NCI-H2107 (cell line): ENCODE results near the gene CALML5.

Experiments
- DNase-seq: peaks from one replicate; lab custom pipeline; 2025; lab: John Stamatoyannopoulos, UW

CALML5 gene

DNA sequence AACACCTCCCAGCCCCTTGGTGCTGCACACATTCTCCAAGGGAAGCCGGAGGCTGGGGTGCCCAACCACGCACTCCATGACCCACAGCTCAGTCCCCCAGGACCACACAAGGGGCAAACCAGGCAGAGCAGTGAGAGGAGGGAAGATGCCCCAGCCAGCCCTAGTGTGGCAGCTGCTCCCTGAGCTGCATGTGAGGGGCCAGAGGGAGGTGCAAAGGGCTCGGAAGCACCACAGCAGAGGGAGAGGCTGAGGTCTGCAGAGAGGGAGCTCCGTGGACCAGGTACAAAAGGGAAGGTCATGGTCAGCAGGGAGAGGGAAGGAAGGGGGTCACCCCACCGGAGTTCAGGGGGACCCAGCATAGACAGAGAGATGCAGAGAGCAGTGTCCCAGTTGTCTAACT is 1.5 kb upstream of the CALML5 start:
- no peak for DNase-seq

DNA sequence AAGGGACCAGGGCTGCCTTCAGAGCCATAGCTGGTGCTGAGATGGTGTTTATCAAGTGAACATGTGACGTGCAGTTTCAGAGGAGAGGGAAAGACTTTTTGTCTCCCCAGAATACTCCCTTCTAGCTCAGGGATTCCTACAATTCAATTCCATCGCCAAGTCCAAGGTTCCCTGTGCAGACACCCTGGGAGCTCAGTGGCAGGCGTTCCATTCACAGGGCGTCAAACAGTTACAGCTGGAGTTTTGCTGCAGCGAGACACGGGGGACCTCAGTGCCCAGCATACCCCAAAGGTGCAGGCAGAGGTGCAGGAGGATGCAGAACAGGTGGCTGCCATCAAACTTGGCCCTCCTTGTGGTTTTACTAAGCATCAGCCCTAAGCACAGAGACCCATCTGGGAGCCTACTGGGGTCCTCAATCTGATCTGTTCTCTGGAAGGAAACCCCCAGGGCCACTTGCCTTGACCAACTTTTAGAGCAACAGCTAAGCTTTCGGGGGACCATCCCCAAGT is 846 bp upstream of the CALML5 start:
- no peak for DNase-seq

DNA sequence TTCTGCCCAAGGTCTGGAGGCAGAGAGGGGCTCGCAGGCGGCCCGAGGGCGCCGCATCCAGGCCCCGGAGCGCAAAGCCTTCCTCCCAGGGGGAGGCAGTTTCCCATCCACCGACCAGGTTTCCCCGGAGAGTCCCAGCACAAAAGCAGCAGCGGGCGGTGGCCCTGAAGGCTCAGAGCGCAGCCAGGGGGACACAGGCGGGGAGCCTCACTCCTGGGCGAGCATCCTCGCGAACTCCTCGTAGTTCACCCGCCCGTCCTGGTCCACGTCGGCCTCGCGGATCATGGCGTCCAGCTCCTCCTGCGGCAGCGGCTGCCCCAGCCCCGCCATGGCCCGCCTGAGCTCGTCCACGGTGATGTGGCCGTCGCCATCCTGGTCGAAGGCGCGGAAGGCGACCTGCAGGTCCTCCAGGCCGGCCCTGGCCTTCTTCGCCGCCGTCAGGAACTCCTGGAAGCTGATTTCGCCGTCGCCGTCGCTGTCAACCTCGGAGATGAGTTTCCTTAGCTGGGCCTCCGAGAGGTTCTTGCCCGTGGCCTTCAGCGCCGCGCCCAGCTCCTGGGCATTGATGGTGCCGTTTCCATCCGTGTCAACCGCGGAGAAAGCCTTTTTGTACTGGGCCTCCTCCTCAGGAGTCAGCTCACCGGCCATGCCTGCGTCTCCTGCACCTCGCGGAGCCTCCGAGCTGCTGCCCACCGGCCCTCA is 428 bp downstream of the CALML5 start:
- DNase-seq: no peak

DNA sequence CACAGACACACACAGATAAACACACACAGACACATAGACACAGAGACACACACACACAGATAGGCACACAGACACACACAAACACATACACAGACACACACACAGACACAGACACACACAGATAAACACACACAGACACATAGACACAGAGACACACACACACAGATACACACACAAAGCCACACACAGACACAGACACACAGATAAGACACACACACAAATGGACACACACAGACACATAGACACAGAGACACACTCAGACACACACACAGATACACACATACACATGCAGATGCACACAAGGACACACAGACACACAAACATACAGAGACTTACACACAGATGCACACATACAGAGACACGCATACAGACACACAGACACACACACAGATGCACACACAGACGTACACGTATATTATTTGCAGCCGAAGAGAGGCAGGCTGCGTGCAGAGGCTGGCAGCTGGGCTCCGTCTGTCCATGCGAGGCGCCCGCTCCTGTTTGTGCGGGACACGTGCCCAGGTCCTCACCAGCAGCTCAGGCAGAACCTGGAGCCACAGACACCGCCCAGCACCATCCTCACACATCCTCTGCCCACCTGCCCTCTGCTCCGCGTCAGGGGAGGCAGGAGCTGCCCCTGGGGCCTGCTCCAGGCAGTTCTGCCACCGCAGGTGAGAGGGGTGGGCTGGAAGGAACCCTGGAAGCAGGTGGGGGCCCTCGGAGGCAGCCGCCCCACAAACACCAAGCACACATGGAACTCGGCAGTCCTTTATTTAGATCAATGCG is 1.2 kb downstream of the CALML5 start:
- no peak for DNase-seq

DNA sequence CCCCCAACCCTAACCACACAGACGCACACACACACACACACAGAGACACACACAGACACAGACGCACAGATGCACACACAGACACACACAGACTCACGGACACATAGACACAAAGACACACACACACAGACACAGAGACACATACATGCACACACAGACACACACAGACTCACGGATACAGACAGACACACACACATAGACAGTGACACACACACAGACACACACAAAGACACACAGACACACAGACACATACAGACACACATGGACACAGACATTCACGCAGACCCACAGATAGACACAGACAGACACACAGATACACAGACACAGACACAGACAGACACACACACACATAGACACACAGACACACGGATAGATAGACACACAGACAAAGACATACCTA is 2.1 kb downstream of the CALML5 start:
- DNase-seq: no peak

DNA sequence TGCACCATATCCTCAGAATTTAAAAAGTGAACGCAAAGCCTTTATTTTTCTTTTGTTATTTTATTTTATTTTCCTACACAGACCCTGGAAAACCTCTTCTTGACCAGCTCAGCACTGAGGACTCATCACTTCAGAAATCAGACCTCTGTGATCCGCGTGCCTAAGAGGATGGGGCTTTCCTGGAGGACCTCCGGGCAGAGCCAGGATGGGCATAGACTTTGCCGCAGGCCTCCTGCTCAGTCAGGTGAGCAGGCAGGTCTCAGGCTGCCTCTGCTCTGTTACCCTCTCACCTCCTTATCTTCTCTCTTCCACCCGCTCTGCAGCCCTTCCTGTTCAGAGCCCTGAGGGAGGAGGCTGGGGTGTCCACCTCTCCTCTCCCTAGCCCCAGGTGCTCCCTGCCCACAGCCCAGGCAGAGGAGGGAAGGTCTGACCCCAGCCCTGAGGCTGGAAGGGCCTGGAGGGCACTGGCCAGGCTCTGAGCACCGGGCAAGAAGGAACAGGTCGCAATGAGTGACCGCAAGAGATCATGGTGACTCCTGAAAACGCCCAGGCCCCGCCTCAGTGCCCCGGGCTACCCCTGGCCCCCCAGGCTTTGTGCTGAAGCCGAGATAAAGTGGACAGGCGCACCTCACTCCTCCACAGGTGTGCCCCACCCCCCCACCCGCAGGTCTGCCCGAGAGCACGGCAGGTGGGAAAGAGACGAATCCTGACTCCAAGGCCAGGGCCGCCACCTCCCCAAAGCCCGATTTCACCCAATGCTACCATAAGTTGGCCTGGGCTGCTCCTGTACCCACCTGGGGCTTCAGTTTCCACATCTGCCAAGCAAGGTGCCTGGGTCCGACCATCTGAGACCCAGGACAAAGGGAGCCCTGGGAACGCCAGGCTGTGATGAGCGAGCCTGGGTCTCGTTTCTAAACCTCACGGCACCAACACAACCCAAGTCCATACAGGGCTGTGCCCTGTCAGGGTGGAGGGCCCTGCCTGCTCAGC is 2.8 kb downstream of the CALML5 start:
- DNase-seq: no peak

DNA sequence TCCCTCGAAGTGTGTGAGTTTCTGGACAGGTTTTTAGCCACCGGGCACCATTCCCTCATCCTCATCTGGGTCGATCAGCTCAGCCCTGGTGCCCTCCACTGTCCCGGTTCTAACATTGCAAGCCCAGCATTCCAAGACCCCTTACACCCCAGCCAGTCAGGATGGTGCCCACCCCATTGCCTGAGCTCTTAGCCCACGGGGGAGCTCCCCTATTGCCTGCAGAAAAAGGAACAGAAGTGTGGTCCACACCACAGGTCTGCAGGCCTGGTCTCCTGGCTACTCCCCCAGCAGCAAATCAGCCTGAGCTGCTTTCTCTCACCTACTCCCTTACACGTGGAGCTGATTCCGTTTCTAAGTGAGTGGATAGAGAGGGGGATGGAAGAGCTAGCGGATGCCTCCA is 4.8 kb downstream of the CALML5 start:
- DNase-seq: no peak

DNA sequence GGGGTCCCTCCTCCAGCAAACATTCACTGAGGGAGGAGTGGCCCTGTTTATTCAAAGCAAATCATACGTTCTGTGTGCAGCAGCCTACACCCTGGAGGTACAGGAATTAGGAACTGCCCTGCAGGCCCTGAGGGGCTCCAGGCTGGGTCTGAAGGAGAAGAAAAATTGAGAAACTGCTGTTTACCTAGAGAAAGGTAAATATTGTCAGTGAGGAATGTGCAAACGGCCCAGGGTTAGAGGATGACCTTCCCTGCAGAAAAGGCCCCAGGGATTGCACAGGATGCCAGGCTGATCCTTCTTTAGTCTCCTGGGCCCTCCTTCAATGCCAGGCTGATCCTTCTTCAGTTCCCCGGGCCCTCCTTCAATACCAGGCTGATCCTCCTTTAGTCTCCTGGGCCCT is 5.7 kb downstream of the CALML5 start:
- DNase-seq: no peak

DNA sequence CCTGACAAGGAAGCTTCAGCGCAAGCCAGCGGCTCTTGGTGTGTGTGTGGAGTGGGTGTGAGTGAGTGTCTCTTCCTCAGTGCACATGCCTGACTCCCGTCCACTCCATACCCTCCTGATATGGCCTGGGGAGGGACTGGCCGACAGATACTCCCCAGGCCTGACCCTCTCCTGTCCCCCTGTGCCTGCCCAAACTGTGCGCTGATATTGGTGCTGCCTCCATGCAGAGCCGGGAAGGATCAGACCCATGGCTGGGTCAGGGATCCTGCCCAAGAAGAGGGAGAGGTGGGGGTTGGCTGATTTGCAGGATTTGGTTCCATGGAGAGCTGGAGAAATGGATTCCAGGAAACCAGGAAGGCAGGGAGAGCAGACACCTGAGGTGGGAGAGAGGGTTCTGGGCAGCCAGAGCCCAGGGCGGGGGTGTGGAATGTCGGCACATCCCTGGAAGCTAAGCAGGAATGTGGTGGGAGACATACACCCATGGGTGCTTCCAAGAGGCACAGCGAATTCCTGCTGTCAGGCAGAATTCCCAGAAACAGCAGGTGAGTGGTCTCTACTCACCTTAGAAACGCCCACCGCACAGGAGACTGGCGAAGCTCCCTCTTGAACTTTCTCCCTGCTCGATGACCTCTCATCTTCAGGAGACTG is 6.3 kb downstream of the CALML5 start:
- DNase-seq: no peak

DNA sequence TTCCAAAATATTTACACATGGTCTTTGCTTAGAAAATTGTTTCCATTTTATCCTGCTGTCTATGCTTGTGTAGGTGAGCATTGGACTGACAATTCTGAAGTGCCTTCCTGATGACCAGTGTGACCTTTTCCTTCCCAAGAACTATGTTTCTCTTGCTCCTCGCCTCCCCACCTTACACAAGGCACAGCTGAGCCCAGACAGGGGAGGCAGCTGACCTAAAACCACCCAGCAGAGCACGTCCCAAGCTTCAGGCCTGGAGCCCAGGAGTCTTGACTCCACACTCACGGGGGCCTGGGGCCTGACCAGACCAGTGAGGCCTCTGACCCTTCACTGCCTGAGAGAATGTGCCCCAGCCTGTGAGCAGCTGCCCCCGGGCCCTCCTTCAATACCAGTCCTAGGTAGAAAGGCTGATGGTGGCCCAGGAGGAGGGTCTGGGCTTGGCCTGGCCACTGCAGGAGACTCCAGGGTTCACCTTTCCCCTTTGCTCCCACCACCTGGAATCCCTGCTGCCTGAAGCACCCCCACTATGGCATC is 7.0 kb downstream of the CALML5 start:
- DNase-seq: no peak

DNA sequence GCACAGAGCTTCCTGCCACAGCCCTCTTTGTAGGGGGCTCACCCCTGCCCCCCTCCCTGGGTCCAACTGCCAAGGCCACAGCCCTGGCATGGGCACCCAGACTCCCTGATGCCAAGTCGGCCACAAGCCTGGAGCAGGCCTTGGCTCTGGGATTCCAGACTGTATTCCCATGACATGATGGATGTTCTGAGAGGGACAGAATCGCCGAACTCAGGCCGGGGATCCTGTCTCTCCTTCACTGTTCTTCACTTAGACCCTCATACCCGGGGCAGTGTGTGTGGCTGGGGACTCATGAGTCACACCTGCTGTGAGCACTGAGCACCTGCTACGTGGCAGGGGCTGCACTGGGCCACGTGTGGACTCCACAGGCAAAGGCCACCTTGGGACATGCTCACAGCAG is 7.9 kb downstream of the CALML5 start:
- DNase-seq: no peak

DNA sequence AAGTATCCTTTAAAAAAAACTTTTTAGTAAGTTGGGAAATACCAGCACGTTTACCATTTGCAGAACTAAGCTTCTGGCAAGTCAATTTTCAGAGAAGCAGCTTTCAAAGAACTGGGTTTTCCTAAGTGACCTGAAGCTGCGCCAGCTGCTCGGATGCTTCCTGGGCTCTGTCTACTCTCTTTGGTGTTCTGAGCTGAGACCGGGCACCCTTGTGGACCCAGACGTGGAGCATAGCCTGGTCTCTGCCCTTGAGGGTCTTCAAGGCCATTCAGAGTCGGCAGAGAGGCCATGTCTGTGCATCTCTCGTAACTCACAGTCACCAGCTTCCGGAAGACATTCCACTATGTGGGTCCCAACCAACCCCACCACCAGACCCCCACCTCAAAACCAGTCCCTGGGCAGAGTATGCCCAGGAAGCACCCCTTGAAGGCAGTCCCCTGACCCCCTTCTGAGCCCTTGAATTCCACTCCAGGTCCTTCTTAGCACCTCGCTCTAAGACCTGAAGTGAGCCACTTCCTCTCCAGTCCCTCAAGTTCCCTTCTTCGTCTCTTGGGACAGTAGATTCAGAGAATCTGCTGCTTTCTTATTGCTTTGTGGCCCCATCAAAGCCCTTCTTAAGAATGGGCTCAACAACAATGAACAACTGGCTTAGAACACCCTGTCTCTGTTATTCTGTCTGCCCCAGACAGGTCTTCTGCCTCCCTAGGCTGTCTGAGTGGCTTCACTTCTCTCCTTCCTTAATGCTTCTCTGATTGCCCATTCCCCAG is 8.5 kb downstream of the CALML5 start:
- no peak for DNase-seq

DNA sequence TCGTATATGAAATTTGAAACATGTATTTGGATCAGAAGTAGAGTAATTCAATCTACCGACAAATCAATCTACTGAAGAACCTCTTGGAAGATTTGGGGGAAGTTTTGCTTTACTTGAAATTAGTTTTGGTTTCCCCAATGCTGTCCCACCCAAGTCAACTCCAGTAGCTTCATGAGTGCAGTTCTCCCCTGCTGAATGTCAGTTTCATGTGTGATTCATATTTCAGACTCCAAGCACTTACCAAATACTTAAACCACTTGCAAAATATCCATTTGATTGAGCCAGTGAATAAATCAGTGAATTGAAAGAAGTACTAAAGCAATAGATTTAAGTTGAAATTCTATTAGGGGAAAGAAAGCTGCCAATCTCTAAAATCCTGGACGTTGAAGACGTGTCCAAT is 9.3 kb downstream of the CALML5 start:
- DNase-seq: no peak

DNA sequence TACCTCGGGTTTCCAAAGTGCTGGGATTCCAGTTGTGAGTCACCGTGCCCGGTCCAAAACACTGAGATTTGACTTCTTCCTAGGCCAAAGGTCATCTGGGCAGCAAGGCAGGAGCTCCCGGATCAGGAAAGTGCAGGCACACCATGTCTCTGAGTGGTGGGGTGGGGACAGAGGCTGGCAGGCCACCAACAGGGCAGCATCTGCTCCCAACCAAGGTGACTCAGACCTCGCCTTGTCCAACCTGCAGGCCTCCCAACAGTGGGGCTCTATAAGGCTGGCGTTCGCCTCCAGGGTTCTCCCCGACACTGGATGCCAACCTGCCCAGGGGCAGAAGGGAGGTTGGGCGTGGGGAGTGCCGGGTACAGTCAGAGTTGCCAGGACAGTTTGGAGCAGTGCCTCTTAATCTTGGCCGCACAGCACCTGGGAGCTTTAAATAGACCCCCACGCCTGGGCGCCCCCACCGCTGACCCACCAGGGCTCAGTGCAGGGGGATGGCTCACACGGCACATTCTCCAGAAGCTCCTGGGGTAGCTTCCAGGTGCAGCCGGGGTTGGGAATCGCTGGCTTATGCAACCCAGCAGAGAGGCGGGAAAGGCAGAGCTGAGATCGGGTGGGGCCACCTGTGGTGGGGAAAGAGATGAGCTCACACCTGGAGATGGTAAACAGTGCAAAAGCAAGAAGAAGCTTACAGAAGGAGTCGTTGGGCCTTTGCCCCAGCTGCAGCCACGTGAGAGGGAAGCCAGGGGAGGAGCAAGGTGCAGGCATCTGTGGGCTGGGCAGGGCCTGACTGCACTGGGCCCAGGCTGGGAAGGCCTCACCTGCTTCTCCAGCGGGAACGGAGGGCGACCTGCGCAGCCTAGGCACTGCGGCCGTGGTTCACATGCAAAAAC is 10.9 kb downstream of the CALML5 start:
- DNase-seq: peak; percentile 8

DNA sequence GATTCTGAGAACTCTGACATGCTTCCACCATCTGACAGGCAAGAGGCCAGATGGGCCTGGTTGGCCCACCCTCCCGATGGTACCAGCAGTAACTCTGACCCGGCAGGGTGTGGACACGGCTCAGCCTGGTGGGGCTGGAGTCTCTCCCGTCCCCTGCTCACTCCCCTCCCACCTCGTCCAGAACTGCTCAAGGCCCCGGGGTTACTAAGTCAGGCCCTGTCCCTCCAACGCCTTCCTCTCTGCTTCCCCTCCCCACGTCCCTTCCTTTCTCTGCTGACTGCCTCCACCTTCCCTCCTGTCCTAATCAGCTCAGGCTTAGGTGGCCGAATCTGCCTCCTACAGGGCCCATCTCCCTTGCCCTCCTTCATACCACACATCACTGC is 12.5 kb downstream of the CALML5 start:
- DNase-seq: no peak

DNA sequence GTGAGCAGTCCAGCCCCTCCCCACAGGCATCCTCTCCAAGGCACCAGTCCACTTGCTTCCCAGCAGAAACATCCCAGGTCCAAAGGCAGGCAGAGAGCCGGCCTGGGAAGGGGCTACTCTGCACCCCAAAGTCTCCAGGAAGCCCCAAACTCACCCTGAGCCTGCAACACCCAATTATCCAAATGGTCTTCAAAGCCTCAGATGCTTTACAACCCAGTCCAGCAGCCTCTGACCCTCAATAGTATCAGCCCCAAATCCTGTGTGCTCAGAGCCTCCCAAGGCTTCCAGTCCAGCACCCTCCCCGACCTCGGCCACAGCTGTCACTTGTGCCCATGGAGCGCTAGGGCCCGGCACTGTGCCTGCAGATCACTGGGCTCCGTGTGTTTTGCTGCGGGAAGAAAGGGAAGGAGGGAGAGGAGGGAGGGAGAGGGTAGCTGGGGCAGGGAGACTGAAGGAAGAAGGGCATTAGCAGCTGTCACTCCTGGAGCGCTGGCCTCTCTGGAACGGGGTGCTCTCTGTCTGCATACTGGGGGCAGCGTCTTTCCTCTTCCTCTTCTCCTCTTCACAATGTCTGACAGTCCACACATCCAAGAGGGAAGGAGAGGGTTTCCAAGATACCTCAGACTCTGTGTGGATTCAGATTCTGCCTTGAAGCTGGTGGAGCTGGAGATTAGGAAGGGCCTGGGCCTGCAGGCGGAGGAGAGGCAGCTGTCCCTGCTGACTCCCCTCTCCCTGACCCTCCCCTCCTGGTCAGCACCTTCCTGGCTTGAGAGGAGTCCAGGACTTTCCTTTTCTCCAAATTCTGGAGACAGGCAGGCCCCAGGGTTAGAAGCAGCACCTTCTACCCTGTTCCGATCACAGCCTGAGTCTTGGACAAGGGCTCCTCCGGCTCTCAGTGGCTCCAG is 13.2 kb downstream of the CALML5 start:
- DNase-seq: no peak

DNA sequence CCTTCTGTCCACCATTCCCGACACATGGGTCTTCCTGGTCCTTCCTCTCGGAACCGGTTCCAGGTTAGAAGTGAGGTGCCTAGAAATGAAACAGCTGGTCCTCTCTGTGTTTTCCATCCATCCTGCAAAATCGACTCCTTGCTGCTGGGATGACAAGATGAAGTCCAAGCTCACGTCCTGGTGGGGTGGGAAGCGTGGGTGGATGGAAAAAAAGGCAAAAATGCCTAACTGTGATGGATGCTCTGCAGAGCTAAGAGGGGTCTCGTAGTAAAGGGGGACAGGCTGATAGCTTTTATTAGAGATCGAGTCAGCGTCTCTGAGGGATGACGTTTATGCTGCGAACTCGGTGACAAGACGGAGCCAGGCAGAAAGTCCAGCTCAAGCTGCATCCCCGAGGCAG is 14.1 kb downstream of the CALML5 start:
- no peak for DNase-seq

DNA sequence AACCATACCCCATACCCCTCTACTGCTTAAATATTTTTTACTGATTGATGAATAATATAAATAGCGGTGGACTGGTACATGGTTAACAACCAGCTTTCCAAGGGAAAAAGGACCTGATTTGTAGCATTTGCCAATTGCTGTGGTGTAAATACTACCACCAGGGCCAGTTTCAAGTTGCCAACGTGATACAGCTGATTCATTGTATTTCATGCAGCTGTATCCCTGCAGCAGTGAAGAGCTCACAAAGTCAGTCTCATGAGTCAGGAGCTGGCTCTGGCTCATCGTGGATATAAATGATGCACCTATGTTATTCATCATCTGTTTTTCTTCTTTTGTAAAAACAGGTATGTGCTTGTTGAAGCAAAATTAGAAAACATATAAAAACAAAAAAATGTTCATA is 15.2 kb downstream of the CALML5 start:
- no peak for DNase-seq

DNA sequence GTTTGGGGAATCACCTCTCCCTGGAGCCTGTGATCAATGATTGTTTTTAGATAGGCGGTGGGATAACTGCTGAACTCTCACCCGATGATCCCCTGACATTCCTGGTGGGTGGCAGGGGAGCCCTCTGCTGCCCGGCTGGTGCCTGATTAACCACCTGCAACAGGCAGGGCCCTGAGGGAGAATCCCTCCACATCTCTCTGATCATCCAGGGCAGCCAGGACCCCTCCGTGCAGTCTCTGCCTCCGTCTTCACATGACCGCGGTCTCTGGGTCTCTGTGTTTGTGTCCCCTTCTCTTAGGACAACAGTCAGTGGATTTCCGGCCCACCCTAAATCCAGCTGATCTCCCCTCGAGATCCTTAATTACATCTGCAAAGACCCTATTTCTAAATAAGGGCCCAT is 17.4 kb downstream of the CALML5 start:
- DNase-seq: no peak
